Smooth muscle cell (in vitro differentiated cells): ENCODE data around the gene SLAMF1. TPM values are rescaled to one million over a fixed set of nuclear protein-coding genes. Genes with fewer than 3 reads are reported as not detected.

Experiments
- DNase-seq: peaks from one replicate; lab custom pipeline; 2025; ENCODE audit not compliant: unreplicated experiment; lab: John Stamatoyannopoulos, UW
- H2AFZ ChIP-seq: fragments of 200-600 bp; sonication (generic); 2 replicates; pipeline ENCODE4 v1.6.0; 2016; ENCODE audit warnings: antibody characterized with exemption, low read depth, mild to moderate bottlenecking
- H3F3A ChIP-seq: fragments of 200-600 bp; sonication (generic); 2 replicates; pipeline ENCODE4 v1.6.0; 2017; ENCODE audit warnings: antibody characterized with exemption, low read depth
- H3K27ac ChIP-seq: fragments of 200-600 bp; sonication (generic); 2 replicates; pipeline ENCODE4 v1.5.1; 2016; ENCODE audit warnings: low read depth, mild to moderate bottlenecking
- H3K27me3 ChIP-seq: fragments of 200-600 bp; sonication (generic); 2 replicates; pipeline ENCODE4 v1.6.1; 2016; ENCODE audit warnings: low read depth, mild to moderate bottlenecking
- H3K36me3 ChIP-seq: fragments of 200-600 bp; sonication (generic); 2 replicates; pipeline ENCODE4 v1.5.1; 2016; ENCODE audit warnings: low read depth
- H3K4me1 ChIP-seq: fragments of 200-600 bp; sonication (generic); 2 replicates; pipeline ENCODE4 v1.5.1; 2016; ENCODE audit warnings: low read depth
- H3K4me2 ChIP-seq: fragments of 200-600 bp; sonication (generic); 2 replicates; pipeline ENCODE4 v1.6.0; 2016; ENCODE audit warnings: mild to moderate bottlenecking
- H3K4me3 ChIP-seq: fragments of 200-600 bp; sonication (generic); 2 replicates; pipeline ENCODE4 v1.5.1; 2016; ENCODE audit warnings: mild to moderate bottlenecking
- H3K79me2 ChIP-seq: fragments of 200-600 bp; sonication (generic); 2 replicates; pipeline ENCODE4 v1.6.0; 2016; ENCODE audit warnings: low read depth, mild to moderate bottlenecking
- H3K9ac ChIP-seq: fragments of 200-600 bp; sonication (generic); 2 replicates; pipeline ENCODE4 v1.6.0; 2016; ENCODE audit warnings: low read depth
- H3K9me3 ChIP-seq: fragments of 200-600 bp; sonication (generic); replicated peaks from 2 replicates; pipeline ENCODE4 v1.5.1; 2016; ENCODE audit warnings: low read depth
- H4K20me1 ChIP-seq: fragments of 200-600 bp; sonication (generic); 2 replicates; pipeline ENCODE4 v1.6.0; 2016; ENCODE audit warnings: low read depth
- CTCF ChIP-seq: fragments of 200-600 bp; sonication (generic); IDR thresholded peaks from 2 replicates; pipeline ENCODE4 v1.5.1; 2017; ENCODE audit warnings: borderline replicate concordance, mild to moderate bottlenecking, antibody characterized with exemption; ENCODE audit not compliant: insufficient read depth, poor library complexity, severe bottlenecking
- WGBS: methylation state at CpG from one replicate; pipeline ENCODE4 v1.1.7; 2016; ENCODE audit warnings: low lambda C conversion rate; 5-methylcytosine and 5-hydroxymethylcytosine counted together
- polyA plus RNA-seq: library from polyadenylated mRNA; unstranded; fragments of >200 nt; fragmentation: Nextera tagmentation; extraction: Ambion mirVana; gene quantifications from 2 replicates; pipeline ENCODE4 v1.2.1, GENCODE V29; 2016
- total RNA-seq: library from RNA; depleted of rRNA; stranded (reverse); fragments of >200 nt; gene quantifications from 2 replicates; pipeline ENCODE4 v1.2.3, GENCODE V29; 2014

Gene SLAMF1
- total and polyA plus RNA-seq, 2 experiments from 2014 or later = not detected

GRCh38 chr1:160637821-160638539 lies 8.9 kb downstream of the SLAMF1 start:
- DNase-seq = no peak
- Histone ChIP-seq H3K4me1 (no peaks in the 10 kb centered on the region), H3K9ac (no peak overlapping the region), H3K36me3 (no peaks in the 10 kb centered on the region), H3K4me2 (no peak overlapping the region), H2AFZ (no peak overlapping the region), H3K9me3 (no peaks in the 10 kb centered on the region), H3F3A (no peaks in the 10 kb centered on the region), H3K27ac (no peak overlapping the region), H4K20me1 (no peaks in the 10 kb centered on the region), H3K4me3 (no peak overlapping the region), H3K27me3 (no peaks in the 10 kb centered on the region), H3K79me2 (no peaks in the 10 kb centered on the region)
- 74% methylated on average over 5 of the region's 5 CpGs for WGBS
- TF ChIP-seq CTCF = no peak

- Histone ChIP-seq H3K27ac (no peak overlapping the region), H4K20me1 (no peaks in the 10 kb centered on the region), H3K9ac (no peak overlapping the region), H3K4me3 (no peak overlapping the region), H3K79me2 (no peaks in the 10 kb centered on the region), H3K9me3 (no peaks in the 10 kb centered on the region), H2AFZ (no peak overlapping the region), H3K4me2 (no peak overlapping the region), H3K27me3 (no peaks in the 10 kb centered on the region), H3K36me3 (no peaks in the 10 kb centered on the region), H3K4me1 (no peaks in the 10 kb centered on the region), H3F3A (no peaks in the 10 kb centered on the region)
- 86% methylated on average over 8 of the region's 8 CpGs for WGBS
- TF ChIP-seq CTCF = no peak
- no peak for DNase-seq
Measured at GRCh38 chr1:160637065-160637464, 9.8 kb downstream of the SLAMF1 start.

GRCh38 chr1:160636547-160636946 lies 10.3 kb downstream of the SLAMF1 start:
- H3F3A ChIP-seq = no peaks in the 10 kb centered on the region
- no peaks in the 10 kb centered on the region for H3K4me1 ChIP-seq
- DNase-seq = no peak
- no peaks in the 10 kb centered on the region for H4K20me1 ChIP-seq
- no peaks in the 10 kb centered on the region for H3K27me3 ChIP-seq
- H3K27ac ChIP-seq = no peak overlapping the region
- no peaks in the 10 kb centered on the region for H3K9me3 ChIP-seq
- no peaks in the 10 kb centered on the region for H3K79me2 ChIP-seq
- no peaks in the 10 kb centered on the region for H3K36me3 ChIP-seq
- WGBS = 92% methylated on average over 3 of the region's 3 CpGs
- TF ChIP-seq CTCF = no peak
- H3K9ac ChIP-seq = no peak overlapping the region
- H2AFZ ChIP-seq = no peak overlapping the region
- H3K4me2 ChIP-seq = no peak overlapping the region
- H3K4me3 ChIP-seq = no peak overlapping the region

DNA sequence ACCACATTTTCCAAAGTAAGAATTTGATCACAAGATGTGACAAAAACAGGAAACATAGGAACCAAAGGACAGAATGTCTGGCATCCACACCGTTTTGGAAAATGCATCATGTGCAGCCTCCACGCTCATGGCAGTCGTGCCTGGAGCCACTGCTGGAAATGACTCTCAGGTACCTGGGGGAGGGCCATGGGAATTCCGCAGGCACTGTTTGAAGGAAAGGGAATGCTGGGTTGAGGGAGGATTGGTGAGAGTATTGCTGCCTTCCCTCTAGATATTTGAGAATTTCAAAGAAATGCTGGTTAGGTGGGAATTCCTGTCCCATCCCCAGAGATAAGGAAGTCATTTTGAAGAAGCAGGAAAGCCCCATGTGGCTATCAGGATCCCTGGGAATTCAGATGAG lies 10.8 kb downstream of the SLAMF1 start:
- Histone ChIP-seq H3K4me1 (no peaks in the 10 kb centered on the region), H3K27ac (no peak overlapping the region), H3K27me3 (no peaks in the 10 kb centered on the region), H4K20me1 (no peaks in the 10 kb centered on the region), H2AFZ (no peak overlapping the region), H3F3A (no peaks in the 10 kb centered on the region), H3K4me3 (no peak overlapping the region), H3K9me3 (no peaks in the 10 kb centered on the region), H3K36me3 (no peaks in the 10 kb centered on the region), H3K4me2 (no peak overlapping the region), H3K79me2 (no peaks in the 10 kb centered on the region), H3K9ac (no peak overlapping the region)
- TF ChIP-seq CTCF = no peak
- no peak for DNase-seq
- 73% methylated on average over 4 of the region's 4 CpGs for WGBS
